NCI-H2171 treated with DMSO at 0.1 percent for 48 hours (cell line): ENCODE data around the gene CMSS1.

Experiments
- DNase-seq: peaks from one replicate; lab custom pipeline; 2025; lab: John Stamatoyannopoulos, UW

The CMSS1 gene

GRCh38 chr3:100059472-100059871, 241.8 kb downstream of the CMSS1 start:
- DNase-seq: no peak

- DNase-seq: no peak
These were observed 243.2 kb downstream of the CMSS1 start for GRCh38 chr3:100060685-100061484.

GRCh38 chr3:100062665-100063064, 245.0 kb downstream of the CMSS1 start:
- DNase-seq: no peak

GRCh38 chr3:100063929-100064461, 246.3 kb downstream of the CMSS1 start:
- DNase-seq: no peak

- DNase-seq: no peak
These were observed 249.9 kb downstream of the CMSS1 start for GRCh38 chr3:100067589-100067988.

- DNase-seq: peak; percentile 71
These were observed 251.2 kb downstream of the CMSS1 start for GRCh38 chr3:100068826-100069225.

- no peak for DNase-seq
These were observed 251.8 kb downstream of the CMSS1 start for GRCh38 chr3:100069472-100069871.

GRCh38 chr3:100072326-100073048, 254.8 kb downstream of the CMSS1 start:
- no peak for DNase-seq

- DNase-seq: no peak
These were observed 255.5 kb downstream of the CMSS1 start for GRCh38 chr3:100073049-100073713.

GRCh38 chr3:100073714-100074307, 256.1 kb downstream of the CMSS1 start:
- DNase-seq: no peak

- DNase-seq: no peak
These were observed 257.5 kb downstream of the CMSS1 start for GRCh38 chr3:100075196-100075595.

GRCh38 chr3:100075851-100076730, 258.4 kb downstream of the CMSS1 start:
- DNase-seq: no peak

GRCh38 chr3:100076731-100077529, 259.3 kb downstream of the CMSS1 start:
- DNase-seq: no peak

GRCh38 chr3:100079328-100079727, 261.7 kb downstream of the CMSS1 start:
- no peak for DNase-seq

GRCh38 chr3:100080573-100080972, 262.9 kb downstream of the CMSS1 start:
- no peak for DNase-seq

- DNase-seq: no peak
These were observed 263.6 kb downstream of the CMSS1 start for GRCh38 chr3:100081311-100081710.

- DNase-seq: no peak
These were observed 264.5 kb downstream of the CMSS1 start for GRCh38 chr3:100081986-100082692.

- DNase-seq: no peak
These were observed 265.1 kb downstream of the CMSS1 start for GRCh38 chr3:100082714-100083113.

- DNase-seq: no peak
These were observed 265.5 kb downstream of the CMSS1 start for GRCh38 chr3:100083209-100083608.
